ENCODE measurements around the gene PSMB8. TPM values are rescaled to one million over a fixed set of nuclear protein-coding genes. Genes with fewer than 3 reads are reported as not detected.

PSMB8 gene
- total RNA-seq, 8 experiments from 2014 or later = 0.14 to 252 (median 41.8) TPM; not detected in 2

DNA sequence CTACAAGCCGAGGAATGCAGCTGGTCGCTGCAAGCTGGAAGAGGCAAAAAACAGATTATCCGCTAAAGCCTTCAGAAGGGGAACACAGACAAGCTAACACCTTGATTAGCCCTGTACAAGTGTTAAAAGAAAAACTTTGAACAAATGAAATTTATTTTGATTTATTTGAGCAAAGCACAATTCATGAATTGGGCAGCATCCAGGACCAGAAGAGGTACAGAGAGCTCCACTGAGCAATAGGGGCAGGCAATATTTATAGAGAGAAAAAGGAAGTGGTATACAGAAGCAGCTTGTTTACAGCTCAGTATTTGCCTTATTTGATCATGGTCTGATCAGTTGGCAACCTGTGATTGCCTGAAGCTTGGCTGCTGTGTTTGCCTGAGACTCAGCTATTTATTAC lies 44.7 kb downstream of the PSMB8 start:
- no peak for ATAC-seq (replicated peaks in 6 of 8)
- 69 to 100% (median 95%) methylated on average over 2 to 3 of the region's 3 CpGs; no CpG with 5 or more reads in 3 of the 10 experiments for WGBS, 10 experiments
- Histone ChIP-seq H3K27ac (no peak overlapping the region), H3K4me3 (no peak overlapping the region), H3K4me1 (replicated peaks in 1 of 2) (no peaks in the 10 kb centered on the region)
- in situ Hi-C loops (cut with MboI; ENCODE audit: low pct_unique_long_range_greater_than_20kb in 2 of 9, low sequenced_read_pairs in 9 of 9, unreplicated experiment in 9 of 9) = loop anchor here in 6 of 9 experiments (10.0 to 25.0 kb wide), 4 partner anchors 362 to 562 kb away; partner anchors contain the start of genes BTNL2 (in 3 of the 6) and HLA-DRA (in 1 of the 6)

DNA sequence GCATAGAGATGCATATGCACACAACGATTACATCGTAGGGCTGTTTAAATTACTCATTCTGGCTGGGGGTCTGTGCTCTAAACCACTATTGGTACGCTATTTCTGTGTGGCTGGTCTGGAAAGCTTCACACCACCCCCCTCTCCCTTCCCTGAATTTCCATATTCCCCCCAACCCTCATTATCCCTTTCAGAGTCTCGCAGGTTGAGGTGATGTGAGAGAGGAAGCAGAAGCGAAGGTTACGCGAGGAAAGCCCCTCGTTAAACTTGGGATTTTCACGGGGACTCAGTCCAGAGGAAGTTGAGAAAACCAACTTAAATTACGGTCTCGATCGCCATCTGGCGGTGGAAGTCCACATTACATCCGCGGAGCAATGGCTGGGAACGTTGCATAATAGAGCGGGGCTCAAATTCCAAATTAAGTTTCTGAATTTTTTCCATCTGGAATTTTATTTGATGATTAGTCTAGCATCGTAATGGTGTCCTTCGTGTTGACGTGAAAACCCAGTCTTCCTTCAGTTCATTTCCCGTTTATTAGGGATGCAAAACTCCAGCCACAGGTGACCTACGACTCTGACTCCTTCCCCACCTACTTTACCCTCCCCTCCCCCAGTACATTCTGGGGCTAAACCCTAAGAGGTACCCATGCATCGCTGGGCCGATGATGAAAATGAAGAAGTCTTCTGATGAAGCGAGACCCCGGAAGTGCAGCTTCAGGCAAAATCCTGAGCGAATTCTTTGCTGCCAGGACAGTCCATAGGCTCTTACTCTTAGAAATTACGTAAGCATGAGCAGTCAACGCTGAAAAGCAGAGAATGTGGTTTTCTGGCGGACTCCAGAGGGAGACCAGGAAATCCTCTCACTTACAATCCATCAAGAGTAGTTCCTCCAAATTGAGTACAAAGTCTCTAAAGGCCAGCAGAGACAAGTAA lies 46.7 kb downstream of the PSMB8 start:
- H3K4me1 ChIP-seq (replicated peaks in 1 of 2) = no peaks in the 10 kb centered on the region
- ATAC-seq (replicated peaks in 6 of 8) = peak; percentile 60 to 95 (median 78)
- no peak overlapping the region for H3K27ac ChIP-seq
- H3K4me3 ChIP-seq = peak overlapping the region in 1 of 5 donors; percentile 9
- in situ Hi-C loops (cut with MboI; ENCODE audit: low pct_unique_long_range_greater_than_20kb in 2 of 9, low sequenced_read_pairs in 9 of 9, unreplicated experiment in 9 of 9) = loop anchor here in 6 of 9 experiments (10.0 to 25.0 kb wide), 4 partner anchors 360 to 560 kb away; partner anchors contain the start of genes BTNL2 (in 3 of the 6) and HLA-DRA (in 1 of the 6)
- 0 to 26% (median 19%) methylated on average over 3 to 24 of the region's 30 CpGs for WGBS, 10 experiments

DNA sequence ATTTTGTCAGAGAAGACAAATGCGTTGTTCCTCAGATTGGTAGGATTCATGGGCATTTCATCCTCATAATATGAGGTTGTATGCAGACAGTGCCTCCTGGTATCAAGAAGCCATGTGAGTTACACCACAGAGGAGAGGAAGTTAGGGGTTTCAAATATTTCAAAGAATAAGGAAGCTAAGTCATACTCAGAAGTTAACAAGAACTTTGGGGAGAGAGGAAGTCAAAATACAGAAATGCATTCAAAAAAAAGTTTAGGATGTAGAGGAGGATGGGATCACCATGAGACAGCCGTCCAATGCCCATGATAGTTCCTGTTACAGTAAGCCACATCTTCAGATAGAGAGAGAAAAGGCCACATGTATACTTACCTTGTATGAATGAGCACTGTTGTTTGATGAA lies 49.3 kb downstream of the PSMB8 start:
- Histone ChIP-seq H3K27ac (no peak overlapping the region), H3K4me3 (no peak overlapping the region), H3K4me1 (replicated peaks in 1 of 2) (no peaks in the 10 kb centered on the region)
- WGBS, 10 experiments = 40 to 100% (median 60%) methylated on average over 1 to 2 of the region's 2 CpGs; no CpG with 5 or more reads in 3 of the 10 experiments
- no peak for ATAC-seq (replicated peaks in 6 of 8)
- in situ Hi-C loops (cut with MboI; ENCODE audit: low pct_unique_long_range_greater_than_20kb in 2 of 9, low sequenced_read_pairs in 9 of 9, unreplicated experiment in 9 of 9) = loop anchor here in 6 of 9 experiments (10.0 to 25.0 kb wide), 4 partner anchors 357 to 557 kb away; partner anchors contain the start of genes BTNL2 (in 3 of the 6) and HLA-DRA (in 1 of the 6)

DNA sequence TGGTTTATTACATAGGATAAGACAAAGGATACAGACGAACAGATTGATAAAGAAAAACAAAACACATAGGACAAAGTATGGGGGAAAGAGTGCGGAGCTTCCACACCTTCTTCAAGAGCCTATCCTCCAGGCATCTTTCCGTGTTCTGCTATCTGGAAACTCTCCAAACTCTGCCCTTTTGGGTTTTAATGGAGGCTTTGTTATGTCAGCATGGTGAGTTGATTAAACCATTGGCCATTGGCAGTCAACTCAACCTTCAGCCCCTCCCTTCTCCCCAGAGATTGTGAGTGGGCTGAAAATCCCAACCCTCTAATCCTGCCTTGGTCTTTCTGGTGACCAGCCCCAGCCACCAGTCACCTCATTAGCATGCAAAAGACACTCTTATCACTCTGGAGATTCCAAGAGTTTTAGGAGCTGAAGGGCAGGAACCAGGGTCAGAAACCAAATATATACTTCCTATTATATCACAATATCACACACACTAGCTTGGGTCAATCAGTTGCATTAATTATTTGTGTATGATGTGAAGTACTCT lies 50.9 kb downstream of the PSMB8 start:
- no peak for ATAC-seq (replicated peaks in 6 of 8)
- no peak overlapping the region for H3K4me3 ChIP-seq

More for the DNA sequence above, 50.9 kb downstream of the PSMB8 start:
- WGBS, 10 experiments = 0 to 100% (median 45%) methylated on average over 1 to 3 of the region's 3 CpGs; no CpG with 5 or more reads in 2 of the 10 experiments
- in situ Hi-C loops (cut with MboI; ENCODE audit: low pct_unique_long_range_greater_than_20kb in 2 of 9, low sequenced_read_pairs in 9 of 9, unreplicated experiment in 9 of 9) = loop anchor here in 6 of 9 experiments (10.0 to 25.0 kb wide), 4 partner anchors 356 to 556 kb away; partner anchors contain the start of genes BTNL2 (in 3 of the 6) and HLA-DRA (in 1 of the 6)
- no peak overlapping the region for H3K27ac ChIP-seq
- H3K4me1 ChIP-seq (replicated peaks in 1 of 2) = no peaks in the 10 kb centered on the region

Other genes starting within 250 kb of the PSMB8 start
- gene HLA-DQA1, start 206.6 kb downstream of the PSMB8 start, total RNA-seq = under 1 TPM in 4 of 8 experiments, not detected in 4; 0.13 to 0.57 (median 0.17) TPM
- gene HLA-DQB1, start 177.4 kb downstream of the PSMB8 start, total RNA-seq = 1 to 10 TPM in 1 of 8 experiments, under 1 TPM in 3, not detected in 4; 0.25 to 1.1 (median 0.54) TPM
- gene HLA-DQA2, start 102.7 kb downstream of the PSMB8 start, total RNA-seq = under 1 TPM in 1 of 8 experiments, not detected in 7; 0.14 TPM
- gene HLA-DQB2, start 80.5 kb downstream of the PSMB8 start, total RNA-seq = under 1 TPM in 3 of 8 experiments, not detected in 5; 0.08 to 0.19 (median 0.15) TPM
- 1 to 10 TPM in 2 of 8 experiments, under 1 TPM in 1, not detected in 5; 0.47 to 1.4 (median 1.1) TPM for gene HLA-DOB, start 27.0 kb downstream of the PSMB8 start, total RNA-seq
- gene TAP2, start 5.3 kb downstream of the PSMB8 start, total RNA-seq = 100 to 1,000 TPM in 1 of 8 experiments, 10 to 100 TPM in 3, 1 to 10 TPM in 4; 1.7 to 104 (median 13.5) TPM
- 100 to 1,000 TPM in 1 of 8 experiments, 10 to 100 TPM in 3, under 1 TPM in 4; 0.18 to 115 (median 12.6) TPM for gene TAP1, start 9.7 kb upstream of the PSMB8 start, total RNA-seq
- 10 to 100 TPM in 4 of 8 experiments, under 1 TPM in 2, not detected in 2; 0.05 to 72.7 (median 11.4) TPM for gene PSMB9, start 10.1 kb upstream of the PSMB8 start, total RNA-seq
- 1 to 10 TPM in 1 of 8 experiments, under 1 TPM in 7; 0.14 to 1.1 (median 0.34) TPM for gene HLA-DMB, start 97.0 kb upstream of the PSMB8 start, total RNA-seq
- 1 to 10 TPM in 4 of 8 experiments, under 1 TPM in 4; 0.46 to 6.1 (median 1.3) TPM for gene HLA-DMA, start 109.0 kb upstream of the PSMB8 start, total RNA-seq
- gene BRD2, start 124.5 kb upstream of the PSMB8 start, total RNA-seq = 100 to 1,000 TPM; 124 to 401 (median 193) TPM
- gene HLA-DOA, start 165.5 kb upstream of the PSMB8 start, total RNA-seq = 1 to 10 TPM in 1 of 8 experiments, under 1 TPM in 7; 0.21 to 1.3 (median 0.54) TPM
- 1 to 10 TPM in 2 of 8 experiments, under 1 TPM in 6; 0.09 to 6.9 (median 0.40) TPM for gene HLA-DPA1, start 229.6 kb upstream of the PSMB8 start, total RNA-seq
- 10 to 100 TPM in 1 of 8 experiments, 1 to 10 TPM in 6, under 1 TPM in 1; 0.55 to 16.5 (median 2.1) TPM for gene HLA-DPB1, start 231.9 kb upstream of the PSMB8 start, total RNA-seq

Data from motor neuron (in vitro differentiated cells).